Measurements from ENCODE around the gene ACKR2. TPM values are rescaled to one million over a fixed set of nuclear protein-coding genes. Genes with fewer than 3 reads are reported as not detected.

The ACKR2 gene
- total RNA-seq, 1 experiment from 2014 or later = 0.28 TPM

DNA sequence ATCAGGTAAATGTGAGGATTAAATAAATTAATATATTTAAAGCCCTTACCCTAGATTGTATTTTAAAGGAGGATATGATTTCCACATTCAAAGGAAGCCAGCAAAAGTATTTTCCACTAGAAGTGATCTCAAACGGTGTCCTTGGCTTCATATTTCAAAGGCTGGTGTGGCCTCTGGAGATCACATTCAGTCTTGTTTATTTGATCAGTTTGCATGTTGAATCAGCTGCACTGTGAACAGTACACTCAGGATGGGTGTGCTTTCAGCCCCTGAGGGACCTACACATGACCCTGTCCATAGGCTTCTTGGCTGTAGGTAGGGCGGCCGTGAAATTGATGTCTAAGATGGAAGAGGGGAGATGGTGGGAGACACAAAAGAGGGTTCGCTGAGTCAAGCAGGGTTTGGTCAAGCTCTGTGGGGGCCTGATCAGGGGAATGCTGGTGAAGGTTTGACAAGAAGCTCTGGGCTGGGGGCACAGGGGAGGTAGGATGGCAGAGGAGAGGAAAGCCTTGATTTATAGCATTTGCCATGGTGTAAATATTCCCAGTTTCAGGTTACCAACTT lies 44.6 kb downstream of the ACKR2 start:
- POLR2A ChIA-PET = no interaction called here
- peaks cover under 1% of the 10 kb centered on the region; the same call in 1 of the 2 replicates for H3K27me3 Mint-ChIP-seq (ENCODE audit: low read depth)
- peaks cover 6% of the 10 kb centered on the region for H3K9me3 Mint-ChIP-seq
- H3K36me3 Mint-ChIP-seq = no peaks in the 10 kb centered on the region; the same call in 1 of the 2 replicates
- H3K4me3 Mint-ChIP-seq = no peak overlapping the region
- CTCF ChIA-PET = interaction anchor here (1.1 kb wide), 1 partner anchor 27 kb away, joined by 3 read pairs; no protein-coding TSS in a partner anchor
- ATAC-seq = no peak
- DNase-seq (ENCODE audit: low spot score) = no peak
- TF ChIP-seq GABPB1 (CRISPR knock-in tag; IDR thresholded peaks at IDR 0.05) = peak; percentile 82
- TF ChIP-seq, protein P1, sequence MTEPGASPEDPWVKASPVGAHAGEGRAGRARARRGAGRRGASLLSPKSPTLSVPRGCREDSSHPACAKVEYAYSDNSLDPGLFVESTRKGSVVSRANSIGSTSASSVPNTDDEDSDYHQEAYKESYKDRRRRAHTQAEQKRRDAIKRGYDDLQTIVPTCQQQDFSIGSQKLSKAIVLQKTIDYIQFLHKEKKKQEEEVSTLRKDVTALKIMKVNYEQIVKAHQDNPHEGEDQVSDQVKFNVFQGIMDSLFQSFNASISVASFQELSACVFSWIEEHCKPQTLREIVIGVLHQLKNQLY (CRISPR knock-in tag; IDR thresholded peaks at IDR 0.05) = no peak
- H3K4me1 Mint-ChIP-seq = peaks cover 3% of the 10 kb centered on the region; the same call in 1 of the 2 replicates
- no peak overlapping the region for H3K27ac Mint-ChIP-seq

DNA sequence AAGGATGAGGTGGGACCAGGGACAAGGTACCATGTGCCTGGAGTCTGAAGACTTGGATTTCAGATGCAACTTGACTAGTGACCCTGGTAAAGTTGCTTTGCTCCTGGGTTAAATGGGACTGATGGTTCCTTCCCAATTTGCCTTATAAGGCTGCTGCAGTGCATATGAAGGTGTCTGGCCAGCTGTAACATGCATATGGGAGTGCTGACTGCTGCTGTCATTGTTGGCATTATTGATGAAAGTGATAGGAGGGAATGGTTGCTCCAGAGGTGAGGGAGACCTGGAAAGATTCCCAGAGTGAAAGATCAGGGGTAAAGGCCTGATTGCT lies 45.9 kb downstream of the ACKR2 start:
- Mint-ChIP-seq H3K27ac (no peak overlapping the region), H3K4me1 (peaks cover 3% of the 10 kb centered on the region; the same call in 1 of the 2 replicates), H3K4me3 (no peak overlapping the region), H3K27me3 (ENCODE audit: low read depth) (peaks cover 2% of the 10 kb centered on the region; the same call in 1 of the 2 replicates), H3K36me3 (no peaks in the 10 kb centered on the region; the same call in 1 of the 2 replicates), H3K9me3 (peaks cover 9% of the 10 kb centered on the region)
- DNase-seq (ENCODE audit: low spot score) (no peak), ATAC-seq (no peak)
- ChIA-PET POLR2A (no interaction called here), CTCF (no interaction called here)
- TF ChIP-seq ZNF416 (CRISPR knock-in tag; IDR thresholded peaks at IDR 0.05) (no peak), TEAD1 (CRISPR knock-in tag; IDR thresholded peaks at IDR 0.05) (no peak), TCF7 (CRISPR knock-in tag; IDR thresholded peaks at IDR 0.05; ENCODE audit: low read depth) (no peak), GRHL2 (CRISPR knock-in tag; IDR thresholded peaks at IDR 0.05; ENCODE audit: insufficient replicate concordance, severe bottlenecking) (no peak), NR1H2 (CRISPR knock-in tag; IDR thresholded peaks at IDR 0.05) (no peak), IRF2 (CRISPR knock-in tag; IDR thresholded peaks at IDR 0.05; ENCODE audit: borderline replicate concordance, low read depth) (no peak), ZNF671 (CRISPR knock-in tag; IDR thresholded peaks at IDR 0.05) (no peak), TEAD4 (CRISPR knock-in tag; IDR thresholded peaks at IDR 0.05) (no peak), OVOL2 (CRISPR knock-in tag; IDR thresholded peaks at IDR 0.05; ENCODE audit: borderline replicate concordance) (no peak), SOX15 (CRISPR knock-in tag; IDR thresholded peaks at IDR 0.05) (no peak)
- TF ChIP-seq, protein P2, sequence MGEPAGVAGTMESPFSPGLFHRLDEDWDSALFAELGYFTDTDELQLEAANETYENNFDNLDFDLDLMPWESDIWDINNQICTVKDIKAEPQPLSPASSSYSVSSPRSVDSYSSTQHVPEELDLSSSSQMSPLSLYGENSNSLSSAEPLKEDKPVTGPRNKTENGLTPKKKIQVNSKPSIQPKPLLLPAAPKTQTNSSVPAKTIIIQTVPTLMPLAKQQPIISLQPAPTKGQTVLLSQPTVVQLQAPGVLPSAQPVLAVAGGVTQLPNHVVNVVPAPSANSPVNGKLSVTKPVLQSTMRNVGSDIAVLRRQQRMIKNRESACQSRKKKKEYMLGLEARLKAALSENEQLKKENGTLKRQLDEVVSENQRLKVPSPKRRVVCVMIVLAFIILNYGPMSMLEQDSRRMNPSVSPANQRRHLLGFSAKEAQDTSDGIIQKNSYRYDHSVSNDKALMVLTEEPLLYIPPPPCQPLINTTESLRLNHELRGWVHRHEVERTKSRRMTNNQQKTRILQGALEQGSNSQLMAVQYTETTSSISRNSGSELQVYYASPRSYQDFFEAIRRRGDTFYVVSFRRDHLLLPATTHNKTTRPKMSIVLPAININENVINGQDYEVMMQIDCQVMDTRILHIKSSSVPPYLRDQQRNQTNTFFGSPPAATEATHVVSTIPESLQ (CRISPR knock-in tag; IDR thresholded peaks at IDR 0.05) = no peak
- TF ChIP-seq, protein P3, sequence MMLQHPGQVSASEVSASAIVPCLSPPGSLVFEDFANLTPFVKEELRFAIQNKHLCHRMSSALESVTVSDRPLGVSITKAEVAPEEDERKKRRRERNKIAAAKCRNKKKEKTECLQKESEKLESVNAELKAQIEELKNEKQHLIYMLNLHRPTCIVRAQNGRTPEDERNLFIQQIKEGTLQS (CRISPR knock-in tag; conservative IDR thresholded peaks at IDR 0.05) = no peak

DNA sequence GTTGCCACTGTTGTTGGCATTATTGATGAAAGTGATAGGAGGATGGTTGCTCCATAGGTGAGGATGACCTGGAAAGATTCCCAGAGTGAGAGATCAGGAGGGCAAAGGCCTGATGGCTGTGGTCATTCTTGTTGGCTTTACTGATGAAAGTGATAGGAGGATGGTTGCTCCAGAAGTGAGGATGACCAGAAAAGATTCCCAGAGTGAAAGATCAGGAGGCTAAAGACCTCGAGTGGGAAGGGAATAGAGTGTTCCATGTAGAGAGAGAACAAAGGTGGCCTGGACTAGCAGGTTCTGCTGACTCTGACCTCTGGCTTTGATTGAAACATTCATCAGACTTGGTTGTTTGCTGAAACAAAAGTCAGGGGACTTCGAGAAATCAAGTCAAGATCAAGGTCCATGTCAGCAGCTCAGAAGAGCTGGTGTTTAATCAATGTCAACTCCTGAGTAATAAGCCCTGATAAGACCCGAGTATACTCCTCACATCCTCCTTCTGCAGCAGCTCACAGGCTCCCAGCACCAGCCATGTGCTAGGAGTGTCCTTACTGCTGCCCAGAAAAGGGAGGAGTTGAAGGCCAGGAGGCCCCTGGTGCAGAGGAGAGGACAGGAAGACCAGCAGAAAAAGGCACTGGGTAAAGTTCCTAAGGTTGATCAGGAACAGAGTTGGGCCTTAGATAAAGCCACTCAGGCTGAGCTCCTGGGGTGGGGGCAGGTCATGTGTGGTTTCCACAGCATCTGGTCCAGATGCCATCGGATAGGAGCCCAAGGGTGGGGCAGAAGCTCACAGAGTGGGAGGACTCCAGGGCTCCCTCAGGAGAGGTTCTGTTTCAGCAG lies 46.5 kb downstream of the ACKR2 start:
- POLR2A ChIA-PET = no interaction called here
- no peak for ATAC-seq
- Mint-ChIP-seq H3K4me1 (peaks cover 3% of the 10 kb centered on the region; the same call in 1 of the 2 replicates), H3K4me3 (no peak overlapping the region), H3K27me3 (ENCODE audit: low read depth) (peaks cover 5% of the 10 kb centered on the region; the same call in 1 of the 2 replicates), H3K36me3 (no peaks in the 10 kb centered on the region; the same call in 1 of the 2 replicates), H3K9me3 (peaks cover 9% of the 10 kb centered on the region), H3K27ac (no peak overlapping the region)
- TF ChIP-seq ZNF396 (CRISPR knock-in tag; IDR thresholded peaks at IDR 0.05; ENCODE audit: borderline replicate concordance) (no peak), GABPB1 (CRISPR knock-in tag; IDR thresholded peaks at IDR 0.05) (peak; percentile 75), ZNF671 (CRISPR knock-in tag; IDR thresholded peaks at IDR 0.05) (no peak)
- TF ChIP-seq, protein P4, sequence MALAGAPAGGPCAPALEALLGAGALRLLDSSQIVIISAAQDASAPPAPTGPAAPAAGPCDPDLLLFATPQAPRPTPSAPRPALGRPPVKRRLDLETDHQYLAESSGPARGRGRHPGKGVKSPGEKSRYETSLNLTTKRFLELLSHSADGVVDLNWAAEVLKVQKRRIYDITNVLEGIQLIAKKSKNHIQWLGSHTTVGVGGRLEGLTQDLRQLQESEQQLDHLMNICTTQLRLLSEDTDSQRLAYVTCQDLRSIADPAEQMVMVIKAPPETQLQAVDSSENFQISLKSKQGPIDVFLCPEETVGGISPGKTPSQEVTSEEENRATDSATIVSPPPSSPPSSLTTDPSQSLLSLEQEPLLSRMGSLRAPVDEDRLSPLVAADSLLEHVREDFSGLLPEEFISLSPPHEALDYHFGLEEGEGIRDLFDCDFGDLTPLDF (CRISPR knock-in tag; IDR thresholded peaks at IDR 0.05) = no peak
- CTCF ChIA-PET = interaction anchor here (1.2 to 1.3 kb wide), 2 partner anchors 16 to 25 kb away, joined by 3 to 4 read pairs; no protein-coding TSS in a partner anchor
- DNase-seq (ENCODE audit: low spot score) = no peak
